Measurements from ENCODE around the gene STAT5A.
"Not testable (repeated sequence)": the region's sequence is repeated elsewhere in the genome, so short reads cannot be mapped to it uniquely, and the experiment has no call there.

STAT5A gene

GRCh38 chr17:42287977-42288802 is at the start of gene STAT5A:
Gene STAT5A, plus strand, starts transcription at chr17:42288498. Its CDS starts 914 bp downstream, at chr17:42289412.
- peak; percentile 86 for DNase-seq (ENCODE audit: low spot score)

GRCh38 chr17:42239576-42239975 is 48.7 kb upstream of the STAT5A start:
- DNase-seq (ENCODE audit: low spot score) = not testable (repeated sequence)

DNA sequence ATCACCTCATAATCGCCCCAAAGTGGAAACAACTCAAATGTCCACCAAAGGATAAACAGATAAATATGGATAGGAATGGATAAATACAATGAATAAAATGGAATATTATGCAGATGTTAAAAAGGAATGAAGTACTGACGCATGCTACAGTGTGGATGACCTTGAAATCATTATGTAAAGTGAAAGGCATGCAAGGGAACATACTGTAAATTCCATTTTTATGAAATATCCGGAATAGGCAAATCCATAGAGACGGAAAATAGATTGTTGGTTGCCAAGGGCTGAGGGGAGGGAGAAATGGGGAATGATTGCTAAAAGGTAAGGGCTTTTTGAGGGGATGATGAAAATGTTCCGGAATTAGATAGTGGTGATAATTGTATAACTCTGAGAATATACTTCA is 48.1 kb upstream of the STAT5A start:
- DNase-seq (ENCODE audit: low spot score) = no peak

DNA sequence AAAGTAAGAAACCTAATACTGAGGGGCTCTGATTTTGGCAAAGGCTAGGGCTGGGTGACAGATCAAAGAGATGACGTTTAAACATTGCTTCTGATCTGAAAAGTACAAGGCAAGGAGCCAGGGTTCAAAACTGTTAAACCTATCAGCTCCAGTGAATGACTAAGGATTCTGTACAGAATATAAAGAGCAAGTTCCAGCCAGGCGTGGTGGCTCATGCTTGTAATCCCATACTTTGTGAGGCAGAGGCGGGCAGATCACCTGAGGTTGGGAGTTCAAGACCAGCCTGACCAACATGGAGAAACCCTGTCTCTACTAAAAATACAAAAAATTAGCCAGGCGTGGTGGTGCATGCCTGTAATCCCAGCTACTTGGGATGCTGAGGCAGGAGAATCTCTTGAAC is 47.4 kb upstream of the STAT5A start:
- not testable (repeated sequence) for DNase-seq (ENCODE audit: low spot score)

DNA sequence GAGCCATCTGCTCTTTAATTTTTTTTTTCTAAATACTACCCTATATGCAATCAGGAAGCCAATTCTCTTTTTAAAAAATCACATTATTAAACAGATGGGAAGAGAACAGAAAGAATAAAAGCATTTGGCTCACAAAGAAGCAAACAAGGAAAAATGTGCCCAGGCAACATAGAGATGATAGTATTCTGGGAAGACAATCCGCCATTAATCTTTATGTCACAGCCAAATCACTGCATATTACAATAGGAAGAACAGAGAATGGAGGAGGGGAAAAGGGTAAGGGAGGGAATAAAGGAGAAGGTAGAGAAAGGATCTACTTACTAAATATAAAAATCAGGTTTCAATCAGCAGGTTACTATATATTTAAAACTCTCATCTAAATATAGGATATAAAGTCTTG is 46.4 kb upstream of the STAT5A start:
- no peak for DNase-seq (ENCODE audit: low spot score)

DNA sequence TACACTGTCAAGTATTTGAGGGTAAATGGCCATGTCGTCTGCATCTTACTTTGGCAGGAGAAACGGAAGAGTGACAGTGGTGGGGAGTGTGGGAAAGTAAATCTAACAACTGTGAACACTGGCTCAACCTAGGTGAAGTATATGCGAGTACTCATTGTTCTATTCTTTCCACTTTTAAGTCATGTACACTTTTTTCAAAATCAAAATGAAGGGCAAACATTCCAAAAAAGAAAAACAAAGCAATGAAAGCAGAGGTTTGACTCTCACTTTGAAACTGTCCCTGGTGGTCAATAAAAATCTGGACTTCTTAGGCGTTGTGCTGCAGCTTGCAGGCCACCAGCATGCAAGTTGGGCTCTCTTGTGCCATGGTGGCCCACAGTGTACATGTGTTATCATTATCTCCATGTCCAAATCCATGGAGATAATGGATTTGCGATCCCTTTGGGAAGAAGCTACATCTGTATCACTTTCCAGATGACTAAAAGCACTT is 44.8 kb upstream of the STAT5A start:
- no peak for DNase-seq (ENCODE audit: low spot score)

DNA sequence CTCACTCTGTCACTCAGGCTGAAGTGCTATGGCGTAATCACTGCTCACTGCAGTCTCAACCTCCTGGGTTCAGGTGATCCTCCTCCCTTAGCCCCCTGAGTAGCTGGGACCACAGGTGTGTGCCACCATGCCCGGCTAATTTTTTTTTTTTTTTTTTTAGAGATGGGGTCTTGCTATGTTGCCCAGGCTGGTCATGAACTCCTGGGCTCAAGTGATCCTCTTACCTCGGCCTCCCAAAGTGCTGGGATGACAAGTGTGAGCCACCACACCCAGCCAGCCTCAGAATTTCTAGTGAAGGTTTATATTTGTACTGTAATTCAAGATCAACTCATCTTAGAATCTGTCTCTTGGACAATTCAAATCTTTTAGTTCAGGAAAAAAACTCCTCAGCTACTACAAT is 44.2 kb upstream of the STAT5A start:
- not testable (repeated sequence) for DNase-seq (ENCODE audit: low spot score)

DNA sequence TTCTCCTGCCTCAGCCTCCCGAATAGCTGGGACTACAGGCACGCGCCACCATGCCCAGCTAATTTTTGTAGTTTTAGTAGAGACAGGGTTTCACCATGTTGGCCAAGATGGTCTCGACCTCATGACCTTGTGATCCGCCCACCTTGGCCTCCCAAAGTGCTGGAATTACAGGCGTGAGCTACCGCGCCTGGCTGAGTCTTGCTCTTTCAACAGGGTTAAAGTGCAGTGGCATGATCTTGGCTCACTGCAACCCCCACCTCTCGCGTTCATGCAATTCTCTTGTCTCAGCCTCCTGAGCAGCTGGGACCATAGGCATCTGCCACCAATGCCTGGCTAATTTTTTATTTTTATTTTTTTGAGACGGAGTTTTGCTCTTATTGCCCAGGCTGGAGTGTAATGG is 43.1 kb upstream of the STAT5A start:
- not testable (repeated sequence) for DNase-seq (ENCODE audit: low spot score)

DNA sequence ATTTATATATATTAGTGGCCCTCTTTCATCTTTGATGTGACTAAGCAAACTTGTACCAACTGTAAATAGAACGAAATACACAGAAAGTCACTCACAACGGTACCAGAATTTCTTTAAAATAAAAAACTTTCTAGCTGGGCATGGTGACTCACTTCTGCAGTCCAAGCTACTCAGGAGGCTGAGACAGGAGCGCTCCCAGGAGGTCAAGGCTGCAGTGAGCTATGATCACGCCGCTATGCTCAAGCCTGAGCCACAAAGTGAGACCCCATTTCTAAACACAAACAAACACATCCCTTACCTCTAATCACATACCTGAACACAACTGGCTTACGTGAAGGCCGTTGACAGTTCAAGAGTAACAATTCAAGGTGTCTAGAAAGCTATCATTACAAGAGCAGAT is 41.8 kb upstream of the STAT5A start:
- DNase-seq (ENCODE audit: low spot score) = no peak

- no peak for DNase-seq (ENCODE audit: low spot score)
Observed at GRCh38 chr17:42247734-42248133, 40.6 kb upstream of the STAT5A start.

- no peak for DNase-seq (ENCODE audit: low spot score)
Observed at GRCh38 chr17:42248351-42249179, 39.7 kb upstream of the STAT5A start.

GRCh38 chr17:42249681-42250446 is 38.4 kb upstream of the STAT5A start:
- no peak for DNase-seq (ENCODE audit: low spot score)

DNA sequence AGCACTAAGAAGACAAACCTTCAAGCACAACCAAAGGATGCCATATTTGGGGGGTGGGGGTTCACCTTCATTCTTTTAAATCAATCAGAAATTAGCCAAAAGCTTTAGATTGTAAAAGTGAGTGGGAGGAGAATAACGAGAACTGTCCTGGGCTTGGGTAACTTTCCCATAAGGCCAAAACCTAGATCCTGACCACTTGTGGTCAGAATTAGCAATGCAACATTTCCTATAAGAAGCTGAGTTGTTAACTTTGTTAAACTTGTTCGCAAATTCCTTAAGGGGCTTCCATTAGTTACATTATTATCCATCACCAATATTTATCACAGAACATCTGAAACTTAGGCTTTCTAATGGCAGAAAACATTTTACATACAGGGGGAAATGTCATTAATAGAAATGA is 37.2 kb upstream of the STAT5A start:
- no peak for DNase-seq (ENCODE audit: low spot score)

GRCh38 chr17:42252597-42253550 is 35.4 kb upstream of the STAT5A start:
- DNase-seq (ENCODE audit: low spot score) = no peak

- no peak for DNase-seq (ENCODE audit: low spot score)
Observed at GRCh38 chr17:42253578-42253977, 34.7 kb upstream of the STAT5A start.

GRCh38 chr17:42255445-42255844 is 32.9 kb upstream of the STAT5A start:
- DNase-seq (ENCODE audit: low spot score) = no peak

DNA sequence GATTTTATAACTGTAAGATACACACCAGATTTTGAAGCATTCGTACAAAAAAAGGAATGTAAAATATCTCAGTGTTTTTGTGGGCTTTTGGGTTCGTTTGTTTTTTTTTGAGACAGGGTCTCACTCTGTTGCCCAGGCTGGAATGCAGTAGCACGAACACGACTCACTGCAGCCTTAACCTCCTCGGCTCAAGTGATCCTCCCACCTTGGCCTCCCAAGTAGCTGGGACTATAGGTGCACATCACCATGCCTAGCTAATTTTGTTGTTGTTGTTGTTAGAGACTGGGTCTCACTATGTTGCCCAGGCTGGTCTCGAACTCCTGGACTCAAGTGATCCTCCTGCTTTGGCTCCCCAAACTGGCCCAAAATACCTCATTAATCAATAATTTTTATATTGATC is 28.0 kb upstream of the STAT5A start:
- no peak for DNase-seq (ENCODE audit: low spot score)

DNA sequence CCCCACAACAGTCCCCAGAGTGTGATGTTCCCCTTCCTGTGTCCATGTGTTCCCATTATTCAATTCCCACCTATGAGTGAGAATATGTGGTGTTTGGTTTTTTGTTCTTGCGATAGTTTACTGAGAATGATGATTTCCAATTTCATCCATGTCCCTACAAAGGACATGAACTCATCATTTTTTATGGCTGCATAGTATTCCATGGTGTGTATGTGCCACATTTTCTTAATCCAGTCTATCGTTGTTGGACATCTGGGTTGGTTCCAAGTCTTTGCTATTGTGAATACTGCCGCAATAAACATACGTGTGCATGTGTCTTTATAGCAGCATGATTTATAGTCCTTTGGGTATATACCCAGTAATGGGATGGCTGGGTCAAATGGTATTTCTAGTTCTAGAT is 23.9 kb upstream of the STAT5A start:
- not testable (repeated sequence) for DNase-seq (ENCODE audit: low spot score)

GRCh38 chr17:42266462-42266861 is 21.8 kb upstream of the STAT5A start:
- no peak for DNase-seq (ENCODE audit: low spot score)

- DNase-seq (ENCODE audit: low spot score) = no peak
Observed at GRCh38 chr17:42266918-42267766, 21.2 kb upstream of the STAT5A start.

All from ecto neural progenitor cell (in vitro differentiated cells).